K562 (cell line): Measurements from ENCODE around the gene SH3GLB2. TPM values are rescaled to one million over a fixed set of nuclear protein-coding genes. Genes with fewer than 3 reads are reported as not detected.

Experiments
- ATAC-seq: fragments of 200-7000 bp; cut with Tn5 transposase; 3 replicates; pipeline ENCODE4 v1.9.1; 2020; ENCODE audit warnings: moderate library complexity
- BruUV-seq: library from RNA; stranded (reverse); fragments of 400-500 nt; replicated peaks from 2 replicates; lab custom pipeline; 2021; lab: Mats Ljungman, UMichigan
- CTCF ChIA-PET: fragments of 300-600 bp; formaldehyde crosslinking; extraction: SDS; loops from one replicate; lab custom pipeline; 2021; ENCODE audit warnings: low intra/inter-chr PET ratio; lab: Yijun Ruan, JAX
- POLR2A ChIA-PET: fragments of 300-600, 350-650 bp; sonication (Branson Sonifier 250); formaldehyde crosslinking; extraction: SDS; loops from one replicate; lab custom pipeline; 2021; ENCODE audit warnings: antibody characterized with exemption, inconsistent platforms; lab: Yijun Ruan, JAX
- DNase-seq, 4 experiments: peaks; one replicate each; pipeline versions ENCODE4 v3.0.0 to v3.0.0-alpha.2; 2011 to 2018; ENCODE audit warnings: low spot score in 3 of 4, mixed read lengths in 3 of 4; ENCODE audit errors: extremely low read depth in 1 of 4
- FAIRE-seq: peaks from 2 replicates; lab custom pipeline; 2011; peaks lifted over from hg19 to GRCh38; lab: Jason Lieb, UNC
- H2AFZ ChIP-seq: 2 replicates; pipeline ENCODE4 v1.6.0; 2011; ENCODE audit warnings: low read depth, low read length, control low read depth, inconsistent platforms
- H3K27ac ChIP-seq: fragments of 200-600 bp; 3 replicates; pipeline ENCODE4 v1.8.0; 2011; ENCODE audit warnings: low read depth, mild to moderate bottlenecking, control low read depth, inconsistent platforms, low read length, moderate library complexity, mixed read lengths; ENCODE audit errors: extremely low read depth
- H3K27me3 ChIP-seq, 2 experiments: fragments of 300-600 bp in 1 of 2; 2 replicates in 1 of 2; 3 replicates in 1 of 2; pipeline versions ENCODE4 v1.6.0 to v1.8.0; 2011; ENCODE audit warnings: inconsistent platforms in 2 of 2, low read length in 2 of 2, mild to moderate bottlenecking in 1 of 2, mixed read lengths in 1 of 2, moderate library complexity in 1 of 2; ENCODE audit not compliant: control insufficient read depth in 2 of 2, insufficient read depth in 2 of 2
- H3K36me3 ChIP-seq: fragments of 300-600 bp; 3 replicates; pipeline ENCODE4 v1.8.0; 2011; ENCODE audit warnings: mild to moderate bottlenecking, low read length, inconsistent platforms; ENCODE audit not compliant: control insufficient read depth, insufficient read depth
- H3K4me1 ChIP-seq, 2 experiments: fragments of 200-600 bp in 1 of 2; replicated peaks in 1 of 2; 2 replicates in 1 of 2; 3 replicates in 1 of 2; pipeline versions ENCODE4 v1.5.1 to v1.8.0; 2011; ENCODE audit warnings: inconsistent platforms in 2 of 2, low read length in 2 of 2, mild to moderate bottlenecking in 1 of 2, mixed read lengths in 1 of 2, moderate library complexity in 1 of 2; ENCODE audit not compliant: control insufficient read depth in 2 of 2, insufficient read depth in 2 of 2
- H3K4me2 ChIP-seq: 2 replicates; pipeline ENCODE4 v1.6.1; 2011; ENCODE audit warnings: low read length, control low read depth, inconsistent platforms, mixed read lengths; ENCODE audit not compliant: insufficient read depth
- H3K4me3 ChIP-seq: fragments of 200-600 bp; sonication (generic), shearing (Covaris generic); 2 replicates; pipeline ENCODE4 v1.5.1; 2016; ENCODE audit warnings: control low read depth, inconsistent platforms
- H3K79me2 ChIP-seq: fragments of 200-600 bp; 3 replicates; pipeline ENCODE4 v1.8.0; 2011; ENCODE audit warnings: low read length, inconsistent platforms; ENCODE audit not compliant: control insufficient read depth, insufficient read depth
- H3K9ac ChIP-seq, 2 experiments: 2 replicates each; pipeline versions ENCODE4 v1.6.0 to v1.6.1; 2011; ENCODE audit warnings: low read depth in 2 of 2, low read length in 2 of 2, control low read depth in 1 of 2, inconsistent platforms in 1 of 2, mild to moderate bottlenecking in 1 of 2, mixed read lengths in 1 of 2; ENCODE audit not compliant: insufficient read depth in 1 of 2
- H3K9me1 ChIP-seq: one replicate; pipeline ENCODE4 v1.6.0; 2011; ENCODE audit warnings: inconsistent platforms, mild to moderate bottlenecking, low read length, moderate library complexity; ENCODE audit not compliant: control insufficient read depth, insufficient read depth
- H3K9me3 ChIP-seq: replicated peaks from 2 replicates; pipeline ENCODE4 v1.5.1; 2011; ENCODE audit warnings: low read depth, low read length, inconsistent platforms; ENCODE audit not compliant: control insufficient read depth, insufficient read depth
- H4K20me1 ChIP-seq: replicated peaks from 2 replicates; pipeline ENCODE4 v1.6.1; 2011; ENCODE audit warnings: low read length, inconsistent platforms, mixed read lengths; ENCODE audit not compliant: control insufficient read depth, insufficient read depth
- ARID4B ChIP-seq: sonication (generic); formaldehyde crosslinking; IDR thresholded peaks from 2 replicates; pipeline ENCODE4 v1.8.0; 2022; ENCODE audit warnings: mild to moderate bottlenecking, missing genetic modification reagents
- CBX5 ChIP-seq: IDR thresholded peaks from 2 replicates; pipeline ENCODE4 v1.6.1; 2014; ENCODE audit warnings: low read depth, borderline replicate concordance
- CHD2 ChIP-seq: IDR thresholded peaks from 2 replicates; pipeline ENCODE4 v1.6.1; 2011; ENCODE audit warnings: low read depth, low read length
- FOXM1 ChIP-seq, 2 experiments: fragments of 450-650 bp in 1 of 2; sonication (generic) in 1 of 2; formaldehyde crosslinking in 1 of 2; IDR thresholded peaks; 2 replicates each; pipeline versions ENCODE4 v1.6.1 to v1.9.0; 2017 to 2022; ENCODE audit warnings: low read depth in 2 of 2, mild to moderate bottlenecking in 2 of 2, missing genetic modification reagents in 1 of 2, moderate library complexity in 1 of 2
- GATA2 ChIP-seq: sonication (generic); formaldehyde crosslinking; IDR thresholded peaks from 2 replicates; pipeline ENCODE4 v1.4.0; 2020; ENCODE audit warnings: mild to moderate bottlenecking, missing genetic modification reagents
- HDAC1 ChIP-seq, 2 experiments: fragments of 450-650 bp; IDR thresholded peaks; 2 replicates each; pipeline ENCODE4 v1.6.1; 2016 to 2017; ENCODE audit warnings: inconsistent platforms in 1 of 2, mild to moderate bottlenecking in 1 of 2, moderate library complexity in 1 of 2
- HDGF ChIP-seq: fragments of 450-650 bp; IDR thresholded peaks from 2 replicates; pipeline ENCODE4 v1.6.1; 2016
- KDM1A ChIP-seq, 2 experiments: fragments of 450-650 bp; IDR thresholded peaks; 2 replicates each; pipeline ENCODE4 v1.6.1; 2016; ENCODE audit warnings: mild to moderate bottlenecking in 2 of 2
- LEF1 ChIP-seq: fragments of 450-650 bp; IDR thresholded peaks from 2 replicates; pipeline ENCODE4 v1.6.1; 2016; ENCODE audit warnings: mild to moderate bottlenecking
- RNF2 ChIP-seq: sonication (generic); IDR thresholded peaks from 2 replicates; pipeline ENCODE4 v1.6.1; 2016
- SMARCA4 ChIP-seq: fragments of 450-650 bp; IDR thresholded peaks from 2 replicates; pipeline ENCODE4 v1.6.1; 2016
- SMARCA5 ChIP-seq: fragments of 450-650 bp; IDR thresholded peaks from 2 replicates; pipeline ENCODE4 v1.6.1; 2016
- TFAP4 ChIP-seq: sonication (generic); formaldehyde crosslinking; IDR thresholded peaks from 2 replicates; pipeline ENCODE4 v1.8.0; 2022; ENCODE audit warnings: missing genetic modification reagents, mild to moderate bottlenecking, moderate library complexity, borderline replicate concordance
- WGBS: fragments of 100-300 bp; shearing (Covaris generic); methylation state at CpG from one replicate; pipeline ENCODE4 v1.1.6; 2016; ENCODE audit warnings: low coverage, mixed read lengths; ENCODE audit not compliant: insufficient coverage; ENCODE audit errors: missing lambda C conversion rate; 5-methylcytosine and 5-hydroxymethylcytosine counted together
- in situ Hi-C: fragments of 300-500 bp; cut with MboI; formaldehyde crosslinking; loops from 4 replicates; pipeline ENCODE4 v1.15.0; 2018; ENCODE audit warnings: inconsistent platforms, mixed read lengths
- intact Hi-C: fragments of 100-400 bp; cut with micrococcal nuclease; formaldehyde crosslinking; loops from 2 replicates; pipeline ENCODE4 v1.14.2; 2022
- polyA plus RNA-seq, 8 experiments: library from polyadenylated mRNA; depleted of rRNA in 4 of 8; stranded (reverse) in 5 of 8; unstranded in 3 of 8; fragments of >200 nt; fragmentation: Nextera tagmentation in 2 of 8; fragmentation: Illumina TruSeq in 1 of 8; extraction: Ambion mirVana in 2 of 8; extraction: Trizol in 1 of 8; gene quantifications; 2 replicates each; pipeline versions ENCODE4 v1.2.1 to v1.2.3, GENCODE V29; 2011 to 2014; ENCODE audit warnings: inconsistent platforms in 1 of 8, missing spikeins in 1 of 8
- total RNA-seq, 7 experiments: library from RNA; depleted of rRNA in 6 of 7; stranded (reverse); fragments of >200 nt in 6 of 7; fragmentation: Illumina TruSeq in 2 of 7; extraction: Trizol in 2 of 7; gene quantifications; 2 replicates each; pipeline versions ENCODE4 v1.2.1 to v1.2.3, GENCODE V29; 2011 to 2021; ENCODE audit warnings: low replicate concordance in 1 of 7
- TF ChIP-seq, protein P1 (sequence below): fragments of 250-450 bp; sonication (Bioruptor Pico); IDR thresholded peaks from 2 replicates; pipeline ENCODE4 v1.4.0; 2020; ENCODE audit warnings: mild to moderate bottlenecking, moderate library complexity, borderline replicate concordance

The SH3GLB2 gene
- total and polyA plus RNA-seq, 9 of the 15 experiments (the other 6 are each of a cell fraction or from before 2014, with no cell fraction given): 0.20 to 118 (median 58.8) TPM

DNA sequence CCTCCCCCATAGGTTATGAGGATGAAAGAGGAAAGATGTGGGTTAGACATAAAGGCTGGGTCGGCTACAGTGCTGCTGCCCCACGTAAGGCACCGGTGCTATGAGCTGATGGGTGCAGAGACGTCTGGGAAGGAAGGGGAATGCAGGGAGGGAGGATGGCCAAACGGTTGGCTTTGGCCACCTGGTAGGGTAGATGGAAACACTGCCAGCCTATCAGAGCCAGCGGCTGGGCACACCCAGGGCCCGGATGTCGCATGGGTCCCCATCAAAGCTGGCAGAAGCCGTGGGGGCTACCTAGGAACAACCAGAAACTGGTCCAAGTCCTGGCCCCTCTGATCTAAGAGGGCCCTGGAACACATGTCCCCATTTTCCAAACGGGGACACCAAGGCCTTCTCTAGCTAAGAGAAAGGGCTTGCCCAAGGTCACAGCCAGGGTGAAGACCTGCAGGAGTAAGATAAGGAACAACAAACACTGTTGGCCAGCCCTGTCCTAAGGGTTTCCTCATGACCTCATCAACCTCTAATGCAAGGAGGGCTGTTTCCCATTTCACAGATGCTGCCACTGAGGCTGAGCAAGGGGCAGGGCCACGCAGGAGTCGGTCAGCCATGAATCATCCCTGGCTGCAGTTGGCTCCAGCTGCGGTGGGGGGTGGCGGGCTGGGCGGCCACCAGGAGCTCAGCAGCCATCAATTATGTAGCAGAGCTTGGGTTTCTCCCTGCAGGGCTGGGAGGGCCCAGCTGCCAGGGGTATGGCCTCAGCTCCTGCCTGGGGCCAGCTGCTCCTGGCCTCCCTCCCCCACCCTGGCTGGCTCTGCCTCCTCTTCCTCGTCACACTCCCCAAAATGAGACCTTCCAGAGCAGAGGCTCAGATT is 4.9 kb downstream of the SH3GLB2 start:
- H3K79me2 ChIP-seq: peaks cover 62% of the 10 kb centered on the region
- POLR2A ChIA-PET: interaction anchor here (1.0 to 3.0 kb wide), 5 partner anchors 10 to 149 kb away, joined by 3 to 15 read pairs (median 5); no protein-coding TSS in a partner anchor
- TF ChIP-seq SMARCA4: peak; percentile 83
- peak; percentile 63; the same call in 1 of the 2 replicates for TF ChIP-seq FOXM1 (IDR thresholded peaks at IDR 0.05; ENCODE audit: low read depth)
- no peak; the same call in 1 of the 2 replicates for TF ChIP-seq FOXM1 (CRISPR knock-in tag; IDR thresholded peaks at IDR 0.05; ENCODE audit: low read depth)
- peak; percentile 72; the same call in 1 of the 2 replicates for TF ChIP-seq HDGF
- TF ChIP-seq CBX5: no peak; the same call in 1 of the 2 replicates
- peak; percentile 96 for TF ChIP-seq TFAP4
- TF ChIP-seq GATA2 (CRISPR knock-in tag): peak; percentile 60
- TF ChIP-seq CHD2: peak; percentile 30; the same call in 1 of the 2 replicates
- TF ChIP-seq, protein P1, sequence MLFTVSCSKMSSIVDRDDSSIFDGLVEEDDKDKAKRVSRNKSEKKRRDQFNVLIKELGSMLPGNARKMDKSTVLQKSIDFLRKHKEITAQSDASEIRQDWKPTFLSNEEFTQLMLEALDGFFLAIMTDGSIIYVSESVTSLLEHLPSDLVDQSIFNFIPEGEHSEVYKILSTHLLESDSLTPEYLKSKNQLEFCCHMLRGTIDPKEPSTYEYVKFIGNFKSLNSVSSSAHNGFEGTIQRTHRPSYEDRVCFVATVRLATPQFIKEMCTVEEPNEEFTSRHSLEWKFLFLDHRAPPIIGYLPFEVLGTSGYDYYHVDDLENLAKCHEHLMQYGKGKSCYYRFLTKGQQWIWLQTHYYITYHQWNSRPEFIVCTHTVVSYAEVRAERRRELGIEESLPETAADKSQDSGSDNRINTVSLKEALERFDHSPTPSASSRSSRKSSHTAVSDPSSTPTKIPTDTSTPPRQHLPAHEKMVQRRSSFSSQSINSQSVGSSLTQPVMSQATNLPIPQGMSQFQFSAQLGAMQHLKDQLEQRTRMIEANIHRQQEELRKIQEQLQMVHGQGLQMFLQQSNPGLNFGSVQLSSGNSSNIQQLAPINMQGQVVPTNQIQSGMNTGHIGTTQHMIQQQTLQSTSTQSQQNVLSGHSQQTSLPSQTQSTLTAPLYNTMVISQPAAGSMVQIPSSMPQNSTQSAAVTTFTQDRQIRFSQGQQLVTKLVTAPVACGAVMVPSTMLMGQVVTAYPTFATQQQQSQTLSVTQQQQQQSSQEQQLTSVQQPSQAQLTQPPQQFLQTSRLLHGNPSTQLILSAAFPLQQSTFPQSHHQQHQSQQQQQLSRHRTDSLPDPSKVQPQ (CRISPR knock-in tag): no peak
- TF ChIP-seq LEF1: peak; percentile 75
- peak; percentile 63; the same call in 1 of the 2 replicates for TF ChIP-seq RNF2
- TF ChIP-seq ARID4B (CRISPR knock-in tag): peak; percentile 59; the same call in 1 of the 2 replicates
- peak; percentile 100 for TF ChIP-seq SMARCA5
- peak; percentile 96 to 98 for TF ChIP-seq KDM1A (IDR thresholded peaks at IDR 0.05)
- peak; percentile 80 to 81; a peak in 3 of 4 replicates for TF ChIP-seq HDAC1 (IDR thresholded peaks at IDR 0.05)

More for the DNA sequence above, 4.9 kb downstream of the SH3GLB2 start:
- Histone ChIP-seq H3K4me3 (no peak overlapping the region), H3K27ac (peak overlapping the region; percentile 76), H3K27me3 (no peaks in the 10 kb centered on the region), H3K9ac (peak overlapping the region; percentile 63 to 80), H3K4me2 (peak overlapping the region; percentile 65), H4K20me1 (no peaks in the 10 kb centered on the region), H3K4me1 (peaks cover 38 to 63% of the 10 kb centered on the region in 2 experiments), H3K36me3 (peaks cover 26% of the 10 kb centered on the region; the same call in 1 of the 3 replicates), H2AFZ (0 out of 2 replicates have a peak overlapping the region, but pooled peaks have one; percentile 1), H3K9me1 (peaks cover 8% of the 10 kb centered on the region), H3K9me3 (no peaks in the 10 kb centered on the region)
- CTCF ChIA-PET: no interaction called here
- DNase-seq (peak; percentile 75 to 93 (median 80)), FAIRE-seq (peak; percentile 98), ATAC-seq (peak; percentile 54)
- intact Hi-C loops (no loop called here), in situ Hi-C loops (no loop called here)
- 24% methylated on average over 13 of the region's 16 CpGs for whole genome bisulfite sequencing
- BruUV-seq: no TSS peak
